CD4-positive, alpha-beta T cell treated with Interleukin-6 for 4 hours (primary cell): ENCODE data around the gene HK1.
"Not testable (repeated sequence)": the region's sequence is repeated elsewhere in the genome, so short reads cannot be mapped to it uniquely, and the experiment has no call there.

ENCODE experiments used
- DNase-seq: peaks from one replicate; pipeline ENCODE4 v3.0.0-alpha.2; 2020; ENCODE audit warnings: mixed read lengths

Gene HK1

GRCh38 chr10:69328888-69329287 is 50.6 kb downstream of the HK1 start:
- DNase-seq: not testable (repeated sequence)

DNA sequence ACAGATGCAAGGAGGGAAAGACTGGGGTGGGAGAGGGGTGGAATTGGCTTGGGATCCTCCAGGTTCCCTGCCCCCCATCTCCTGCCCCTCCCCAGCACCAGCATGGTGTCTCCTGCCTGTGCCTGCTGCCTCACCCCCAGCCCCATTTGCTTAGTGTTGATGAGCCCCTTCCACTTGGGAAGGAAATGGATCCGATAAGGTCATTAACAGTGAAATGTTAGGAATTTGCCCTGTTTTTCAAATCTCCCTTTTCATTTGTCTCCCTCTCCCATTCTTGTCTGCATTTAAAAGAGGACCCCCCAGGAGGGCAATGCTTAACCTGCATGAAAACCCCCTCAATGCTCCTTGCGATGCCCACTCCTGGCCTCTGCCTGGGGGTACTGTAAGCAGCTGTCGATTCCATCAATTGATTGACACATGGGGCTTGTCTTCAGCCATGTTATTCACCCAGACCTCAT is 51.5 kb downstream of the HK1 start:
- DNase-seq: no peak

- no peak for DNase-seq
Observed at GRCh38 chr10:69331161-69331560, 52.9 kb downstream of the HK1 start.

- no peak for DNase-seq
Observed at GRCh38 chr10:69332278-69333010, 54.1 kb downstream of the HK1 start.

GRCh38 chr10:69333205-69333604 is 54.9 kb downstream of the HK1 start:
- DNase-seq: no peak

DNA sequence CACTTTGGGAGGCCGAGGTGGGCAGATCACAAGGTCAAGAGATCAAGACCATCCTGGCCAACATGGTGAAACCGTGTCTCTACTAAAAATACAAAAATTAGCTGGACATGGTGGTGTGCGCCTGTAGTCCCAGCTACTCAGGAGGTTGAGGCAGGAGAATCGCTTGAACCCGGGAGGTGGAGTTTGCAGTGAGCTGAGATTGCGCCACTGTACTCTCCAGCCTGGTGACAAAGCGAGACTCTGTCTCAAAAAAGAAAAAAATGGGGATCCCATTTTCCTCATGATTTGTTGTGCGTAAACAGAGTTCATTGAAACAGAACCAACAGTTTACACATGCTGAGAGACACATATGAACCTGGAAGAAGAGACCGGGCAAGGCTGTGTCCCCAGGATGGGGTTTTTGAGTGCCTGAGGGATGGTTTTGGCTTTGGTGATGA is 55.6 kb downstream of the HK1 start:
- DNase-seq: not testable (repeated sequence)

DNA sequence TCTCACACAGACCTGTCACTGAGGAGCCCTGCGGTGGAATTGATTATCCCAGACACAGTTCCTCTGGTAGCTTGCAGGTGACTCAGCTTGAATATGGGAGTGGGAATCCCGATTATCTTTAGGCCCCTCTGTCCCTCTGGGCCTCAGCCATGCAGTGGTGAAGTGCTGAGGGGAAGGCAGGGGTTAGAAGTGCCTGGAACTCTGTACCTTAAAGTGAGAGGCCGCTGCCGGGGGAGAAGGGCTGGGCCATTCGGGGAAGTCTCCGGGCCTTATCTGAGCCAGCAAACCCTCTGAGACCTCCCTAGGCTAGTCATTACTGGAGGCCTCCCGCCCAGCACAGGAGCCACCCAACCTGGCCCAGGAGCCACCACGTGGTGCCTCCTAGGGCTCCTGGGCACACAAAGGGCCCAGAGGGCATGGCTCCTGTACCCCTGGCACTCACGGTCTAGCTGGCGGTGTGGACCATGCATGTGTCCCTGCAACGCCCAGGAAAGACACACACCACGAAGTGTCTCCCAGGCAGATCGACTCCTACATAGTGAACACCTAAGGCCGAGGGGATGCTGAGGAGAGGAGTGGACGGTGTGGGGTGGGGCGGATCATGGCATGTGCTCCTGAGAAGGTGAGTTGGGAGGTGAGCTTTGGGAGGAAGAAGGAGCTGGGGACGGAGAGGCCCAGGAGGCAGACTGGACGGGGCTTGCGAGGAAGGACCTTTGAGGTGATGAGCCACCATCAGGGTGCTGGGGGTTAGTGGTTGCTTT is 56.2 kb downstream of the HK1 start:
- no peak for DNase-seq

- DNase-seq: peak; percentile 50
Observed at GRCh38 chr10:69335063-69335587, 56.8 kb downstream of the HK1 start.

DNA sequence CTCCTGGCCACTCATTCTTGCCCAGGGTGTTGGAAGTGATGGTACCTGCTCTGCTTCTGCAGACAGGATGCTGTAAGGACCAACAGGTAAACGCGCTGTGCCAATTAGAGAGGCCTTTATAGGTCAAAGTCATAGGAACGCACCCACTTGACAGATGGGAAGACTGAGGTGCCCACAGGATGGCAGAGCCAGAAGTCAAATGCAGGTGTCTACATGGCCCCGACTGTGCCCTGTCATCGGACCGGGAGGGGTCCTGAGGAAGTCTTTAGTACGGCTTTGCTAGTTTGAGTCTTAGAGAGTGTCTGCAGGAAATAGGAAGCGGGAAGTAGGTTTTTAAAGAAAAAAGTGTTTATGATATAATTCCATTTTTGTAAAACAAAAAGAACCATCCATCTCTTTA is 57.3 kb downstream of the HK1 start:
- no peak for DNase-seq

DNA sequence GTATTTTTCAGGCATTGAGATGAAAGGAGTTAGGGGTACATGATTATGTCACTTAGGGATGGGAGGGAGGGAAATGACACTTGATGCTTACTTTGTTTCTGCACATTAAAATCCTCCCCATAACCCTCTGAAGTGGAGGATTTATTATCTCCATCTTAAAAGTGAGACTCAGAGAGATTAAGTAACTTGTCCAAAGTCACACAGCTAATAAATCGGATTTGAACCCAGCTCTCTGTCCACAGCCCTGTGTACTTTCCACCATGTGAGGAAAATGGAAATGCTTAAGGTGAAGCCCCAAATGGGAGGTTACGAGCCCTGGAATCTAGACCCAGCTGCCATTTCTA is 58.6 kb downstream of the HK1 start:
- no peak for DNase-seq

DNA sequence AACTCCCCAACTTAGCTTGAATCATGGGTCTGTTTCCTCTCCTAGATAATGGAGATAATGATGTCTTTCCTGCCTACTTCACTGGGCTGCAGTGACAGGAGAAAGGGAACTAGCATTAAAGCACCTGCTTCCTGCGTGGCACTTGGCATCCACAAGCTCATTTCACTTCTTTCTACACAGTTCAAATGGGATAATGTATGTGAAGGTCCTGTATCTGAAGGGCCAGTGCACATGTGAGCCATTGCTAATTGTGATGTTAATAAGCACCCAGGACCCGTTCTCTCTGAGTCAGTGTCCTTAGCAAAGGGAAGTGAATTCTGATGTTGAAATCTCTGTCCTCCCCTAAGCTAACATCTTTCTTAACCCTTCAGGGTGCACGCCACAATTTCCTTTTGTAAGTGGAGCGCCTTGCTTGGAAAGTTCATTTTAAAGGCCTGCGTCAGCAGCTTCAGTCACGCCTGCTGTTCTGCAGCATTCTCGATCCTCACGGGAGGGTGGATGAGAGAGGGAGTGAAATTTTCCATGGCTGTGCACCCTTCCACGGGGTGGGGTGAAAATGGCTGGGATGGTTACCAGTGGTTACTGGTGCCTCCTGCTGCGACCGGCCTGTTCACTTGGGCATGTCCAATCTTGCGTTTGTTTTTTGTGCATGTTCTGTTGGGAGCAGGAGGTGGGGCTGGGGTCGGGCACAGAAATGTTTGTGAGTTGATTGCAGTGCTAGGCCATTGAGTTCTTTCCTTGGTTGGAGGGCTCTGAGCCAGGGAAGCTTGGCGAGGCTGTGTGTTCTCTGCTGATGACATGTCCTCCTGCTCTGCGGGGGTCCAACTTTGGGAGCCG is 59.2 kb downstream of the HK1 start:
- no peak for DNase-seq

- no peak for DNase-seq
Observed at GRCh38 chr10:69338133-69338456, 59.8 kb downstream of the HK1 start.

DNA sequence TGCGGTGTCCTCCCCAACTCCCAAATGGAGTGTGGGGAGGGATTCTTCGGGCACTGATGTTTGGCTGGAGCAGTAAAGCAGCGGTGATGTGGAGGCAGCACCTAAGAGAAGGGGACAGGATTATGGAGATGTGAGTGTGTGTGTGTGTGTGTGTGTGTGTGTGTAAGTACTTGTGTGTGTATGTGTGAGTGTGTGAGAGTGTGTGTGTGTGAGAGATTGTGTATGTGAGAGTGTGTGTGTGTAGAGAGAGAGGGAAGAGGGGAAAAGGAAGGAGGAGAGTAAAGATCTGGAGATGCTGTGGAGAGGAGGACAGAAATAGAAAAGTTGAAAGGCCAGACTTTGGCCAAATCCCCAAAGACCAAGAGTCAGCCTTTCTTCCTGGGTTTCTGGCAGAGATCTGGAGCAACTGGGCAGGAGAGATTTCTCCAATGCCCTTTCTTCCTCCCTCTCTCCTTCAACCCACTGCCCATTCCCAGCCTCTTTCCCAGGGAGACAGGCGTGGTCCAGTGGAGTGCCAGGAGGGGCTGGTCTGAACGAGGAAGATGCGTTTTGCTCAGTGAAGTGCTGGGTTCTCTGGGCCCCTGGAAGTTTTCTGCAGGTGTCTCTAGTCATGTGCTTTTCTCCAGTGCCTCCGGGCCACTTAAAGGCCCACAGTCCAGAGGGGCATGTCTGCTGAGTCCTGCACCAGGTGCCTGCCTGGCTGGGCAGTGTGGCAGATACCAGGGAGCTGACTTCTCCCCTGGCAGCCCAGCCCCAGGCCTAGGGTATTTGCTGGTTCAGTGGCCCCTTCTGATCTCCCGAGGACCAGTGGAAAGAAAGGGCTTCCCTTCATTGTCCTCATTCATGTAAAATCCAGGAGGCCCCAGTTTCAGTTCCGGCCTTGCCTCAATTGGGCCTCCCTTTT is 60.5 kb downstream of the HK1 start:
- DNase-seq: no peak

- no peak for DNase-seq
Observed at GRCh38 chr10:69340695-69341094, 62.4 kb downstream of the HK1 start.

DNA sequence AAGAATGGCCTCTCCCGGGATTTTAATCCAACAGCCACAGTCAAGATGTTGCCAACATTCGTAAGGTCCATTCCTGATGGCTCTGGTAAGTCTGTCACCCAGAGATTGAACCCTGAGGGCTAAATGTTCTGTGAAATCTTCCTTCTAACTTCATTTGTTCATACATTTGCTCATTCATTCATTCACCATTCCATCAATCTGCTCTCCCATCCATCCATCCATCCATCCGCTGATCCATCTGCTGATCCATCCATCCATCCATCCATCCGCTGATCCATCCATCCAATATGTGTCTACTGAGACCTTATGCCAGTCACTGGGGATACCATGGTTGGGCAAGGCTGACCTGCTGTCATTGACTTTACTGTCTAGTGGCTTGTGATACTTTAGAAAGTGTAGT is 65.6 kb downstream of the HK1 start:
- DNase-seq: no peak

GRCh38 chr10:69344591-69345252 is 66.4 kb downstream of the HK1 start:
- DNase-seq: peak; percentile 52

DNA sequence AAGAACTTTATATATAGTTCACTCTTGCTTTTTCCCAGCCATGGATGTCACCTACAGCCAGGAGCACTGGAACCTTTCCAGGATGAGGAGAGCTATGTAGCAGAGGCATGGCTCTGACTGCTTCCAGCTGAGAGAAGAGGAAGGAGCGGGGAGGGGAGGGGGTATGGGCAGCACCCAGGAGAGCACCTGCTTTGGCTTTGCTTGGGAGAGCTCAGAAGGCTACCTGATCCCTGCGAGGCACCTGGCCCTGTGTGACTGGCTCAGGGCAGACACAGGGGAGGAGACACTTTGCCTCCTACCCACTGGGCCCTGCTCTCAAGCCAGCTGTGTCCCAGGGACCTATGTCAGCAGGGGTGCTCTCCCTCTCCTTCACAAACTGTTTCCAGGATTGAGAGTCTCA is 67.1 kb downstream of the HK1 start:
- no peak for DNase-seq

- peak; percentile 34 for DNase-seq
Observed at GRCh38 chr10:69345890-69346474, 67.7 kb downstream of the HK1 start.

GRCh38 chr10:69346776-69347175 is 68.5 kb downstream of the HK1 start:
- no peak for DNase-seq

GRCh38 chr10:69348816-69349541 is 70.7 kb downstream of the HK1 start:
- peak; percentile 25 for DNase-seq

DNA sequence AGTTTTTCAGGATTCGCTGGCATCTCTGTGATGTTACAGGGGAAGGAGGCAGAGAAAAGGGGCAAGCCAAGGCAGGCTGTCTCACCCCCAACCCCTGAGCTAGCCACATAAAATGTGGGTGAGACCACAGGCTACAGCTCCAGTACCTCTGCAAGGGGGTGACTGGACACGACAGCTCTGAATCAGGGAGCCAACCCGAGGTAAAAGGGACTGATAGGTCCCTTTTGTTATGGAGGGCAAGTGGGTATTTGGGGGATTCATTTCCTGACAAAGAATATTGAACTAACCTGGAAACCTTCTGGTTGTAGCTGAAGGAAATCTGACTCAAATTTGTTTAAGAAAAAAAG is 71.2 kb downstream of the HK1 start:
- no peak for DNase-seq
